ENCODE data around the gene ABCA6. TPM values are rescaled to one million over a fixed set of nuclear protein-coding genes. Genes with fewer than 3 reads are reported as not detected.

The ABCA6 gene
- total and polyA plus RNA-seq, 2 of the 13 experiments (the other 11 are each of a cell fraction or from before 2014, with no cell fraction given): 0.05 to 0.11 TPM

DNA sequence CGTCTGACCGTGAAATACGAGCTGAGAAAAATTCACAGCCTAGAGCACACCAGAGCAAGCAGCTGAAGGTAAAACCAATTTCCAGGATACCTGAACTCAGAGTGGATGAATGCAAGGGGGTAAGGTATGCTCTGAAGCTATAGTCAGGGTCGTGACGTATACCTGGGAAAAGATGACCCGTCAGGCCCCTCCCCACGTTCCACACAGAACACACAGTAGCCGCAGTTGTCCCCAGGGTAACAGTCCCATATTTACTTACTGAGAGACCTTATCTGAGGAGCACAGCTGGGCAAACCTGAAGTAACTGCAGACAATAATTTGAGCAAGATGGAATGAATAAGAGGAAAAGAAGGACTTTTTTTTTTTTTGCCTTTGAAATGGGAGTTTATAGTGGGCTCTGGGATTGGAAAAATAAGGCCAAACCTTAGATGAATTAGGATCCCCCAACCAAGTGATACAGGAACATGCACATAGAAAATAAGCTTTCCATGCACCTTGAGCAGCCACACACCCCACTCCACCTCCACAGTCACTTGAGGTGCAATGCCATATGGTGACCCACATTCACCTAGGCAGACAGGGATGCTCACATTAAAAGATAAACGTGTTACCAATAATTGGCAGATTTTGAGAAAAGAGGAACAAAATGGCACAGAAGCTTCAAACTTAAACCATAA, 38.0 kb downstream of the ABCA6 start (continued):
- TF ChIP-seq, protein P1, sequence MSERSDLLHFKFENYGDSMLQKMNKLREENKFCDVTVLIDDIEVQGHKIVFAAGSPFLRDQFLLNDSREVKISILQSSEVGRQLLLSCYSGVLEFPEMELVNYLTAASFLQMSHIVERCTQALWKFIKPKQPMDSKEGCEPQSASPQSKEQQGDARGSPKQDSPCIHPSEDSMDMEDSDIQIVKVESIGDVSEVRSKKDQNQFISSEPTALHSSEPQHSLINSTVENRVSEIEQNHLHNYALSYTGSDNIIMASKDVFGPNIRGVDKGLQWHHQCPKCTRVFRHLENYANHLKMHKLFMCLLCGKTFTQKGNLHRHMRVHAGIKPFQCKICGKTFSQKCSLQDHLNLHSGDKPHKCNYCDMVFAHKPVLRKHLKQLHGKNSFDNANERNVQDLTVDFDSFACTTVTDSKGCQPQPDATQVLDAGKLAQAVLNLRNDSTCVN (CRISPR knock-in tag; IDR thresholded peaks at IDR 0.05; ENCODE audit: borderline replicate concordance): no peak
- TF ChIP-seq, protein P2, sequence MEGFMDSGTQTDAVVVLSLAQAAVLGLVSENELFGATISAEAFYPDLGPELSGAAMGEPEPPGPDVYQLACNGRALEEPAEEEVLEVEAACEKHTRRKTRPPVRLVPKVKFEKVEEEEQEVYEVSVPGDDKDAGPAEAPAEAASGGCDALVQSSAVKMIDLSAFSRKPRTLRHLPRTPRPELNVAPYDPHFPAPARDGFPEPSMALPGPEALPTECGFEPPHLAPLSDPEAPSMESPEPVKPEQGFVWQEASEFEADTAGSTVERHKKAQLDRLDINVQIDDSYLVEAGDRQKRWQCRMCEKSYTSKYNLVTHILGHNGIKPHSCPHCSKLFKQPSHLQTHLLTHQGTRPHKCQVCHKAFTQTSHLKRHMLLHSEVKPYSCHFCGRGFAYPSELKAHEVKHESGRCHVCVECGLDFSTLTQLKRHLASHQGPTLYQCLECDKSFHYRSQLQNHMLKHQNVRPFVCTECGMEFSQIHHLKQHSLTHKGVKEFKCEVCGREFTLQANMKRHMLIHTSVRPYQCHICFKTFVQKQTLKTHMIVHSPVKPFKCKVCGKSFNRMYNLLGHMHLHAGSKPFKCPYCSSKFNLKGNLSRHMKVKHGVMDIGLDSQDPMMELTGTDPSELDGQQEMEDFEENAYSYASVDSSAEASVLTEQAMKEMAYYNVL (CRISPR knock-in tag; IDR thresholded peaks at IDR 0.05; ENCODE audit: borderline replicate concordance): no peak
- TF ChIP-seq FOXA3 (CRISPR knock-in tag; IDR thresholded peaks at IDR 0.05) (peak; percentile 69; the same call in 1 of the 2 replicates), NR2C2 (CRISPR knock-in tag; IDR thresholded peaks at IDR 0.05; ENCODE audit: borderline replicate concordance) (no peak), ONECUT2 (CRISPR knock-in tag; IDR thresholded peaks at IDR 0.05) (no peak), CBFB (CRISPR knock-in tag; IDR thresholded peaks at IDR 0.05) (no peak)
- TF ChIP-seq, protein P3, sequence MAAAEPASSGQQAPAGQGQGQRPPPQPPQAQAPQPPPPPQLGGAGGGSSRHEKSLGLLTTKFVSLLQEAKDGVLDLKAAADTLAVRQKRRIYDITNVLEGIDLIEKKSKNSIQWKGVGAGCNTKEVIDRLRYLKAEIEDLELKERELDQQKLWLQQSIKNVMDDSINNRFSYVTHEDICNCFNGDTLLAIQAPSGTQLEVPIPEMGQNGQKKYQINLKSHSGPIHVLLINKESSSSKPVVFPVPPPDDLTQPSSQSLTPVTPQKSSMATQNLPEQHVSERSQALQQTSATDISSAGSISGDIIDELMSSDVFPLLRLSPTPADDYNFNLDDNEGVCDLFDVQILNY (CRISPR knock-in tag; conservative IDR thresholded peaks at IDR 0.05): no peak

DNA sequence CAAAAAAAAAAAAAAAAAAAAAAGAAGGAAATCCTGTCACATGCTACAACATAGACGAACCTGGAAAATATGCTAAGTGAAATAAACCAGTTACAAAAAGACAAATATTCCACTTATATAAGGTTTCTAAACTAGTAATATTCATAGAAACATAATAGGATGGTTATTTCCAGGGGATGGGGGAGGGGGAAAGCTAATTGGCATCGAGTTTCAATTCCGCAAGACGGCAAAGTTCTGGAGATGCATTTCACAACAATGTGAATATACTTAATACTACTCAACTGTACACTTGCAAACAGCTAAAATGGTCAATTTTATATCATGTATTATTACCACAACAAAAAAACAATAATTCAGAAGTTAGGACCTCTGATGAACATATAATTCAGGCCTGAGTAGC, 43.1 kb downstream of the ABCA6 start:
- ATAC-seq (no peak), DNase-seq (ENCODE audit: low spot score) (no peak), FAIRE-seq (no peak)
- Histone ChIP-seq H2AFZ (ENCODE audit: low read length) (no peak overlapping the region), H3K79me2 (ENCODE audit: insufficient read depth, low read length) (no peaks in the 10 kb centered on the region), H3K4me1 (ENCODE audit: insufficient read depth, low read length) (peaks cover 18% of the 10 kb centered on the region), H3K4me3 (replicated peaks in 1 of 3; ENCODE audit: insufficient read depth in 1 of 3, low read depth in 2 of 3, low read length in 3 of 3) (no peak overlapping the region), H3K36me3 (replicated peaks in 1 of 2; ENCODE audit: control insufficient read depth in 1 of 2, insufficient read depth in 2 of 2, low read length in 2 of 2) (no peaks in the 10 kb centered on the region), H3K9me3 (ENCODE audit: low read length) (no peaks in the 10 kb centered on the region), H3K27me3 (ENCODE audit: control insufficient read depth in 1 of 2, insufficient read depth in 2 of 2, low read length in 2 of 2) (no peaks in the 10 kb centered on the region), H4K20me1 (ENCODE audit: insufficient read depth, low read length) (no peaks in the 10 kb centered on the region), H3K4me2 (ENCODE audit: low read depth, low read length) (no peak overlapping the region), H3K9ac (ENCODE audit: insufficient read depth, low read depth, low read length) (no peak overlapping the region), H3K27ac (ENCODE audit: extremely low read length, insufficient read depth, low read length) (no peak overlapping the region)
- BruUV-seq (replicated peaks): no TSS peak
- in situ Hi-C loops (cut with HindIII; ENCODE audit: extremely low pct_ligation_motif_present, low pct_unique_long_range_greater_than_20kb): no loop called here
- POLR2A ChIA-PET: no interaction called here
- intact Hi-C loops (cut with micrococcal nuclease; ENCODE audit: unreplicated experiment): no loop called here
- 73% methylated on average over 4 of the region's 4 CpGs for WGBS (ENCODE audit: low lambda C conversion rate)
- CTCF ChIA-PET (ENCODE audit: low intra/inter-chr PET ratio, low total read pairs): no interaction called here
- TF ChIP-seq TEAD3 (CRISPR knock-in tag; optimal IDR thresholded peaks at IDR 0.05; ENCODE audit: borderline replicate concordance): no peak
- TF ChIP-seq SNAPC2 (CRISPR knock-in tag; IDR thresholded peaks at IDR 0.05): no peak
- no peak for TF ChIP-seq IKZF1 (IDR thresholded peaks at IDR 0.05)
- TF ChIP-seq, protein P4, sequence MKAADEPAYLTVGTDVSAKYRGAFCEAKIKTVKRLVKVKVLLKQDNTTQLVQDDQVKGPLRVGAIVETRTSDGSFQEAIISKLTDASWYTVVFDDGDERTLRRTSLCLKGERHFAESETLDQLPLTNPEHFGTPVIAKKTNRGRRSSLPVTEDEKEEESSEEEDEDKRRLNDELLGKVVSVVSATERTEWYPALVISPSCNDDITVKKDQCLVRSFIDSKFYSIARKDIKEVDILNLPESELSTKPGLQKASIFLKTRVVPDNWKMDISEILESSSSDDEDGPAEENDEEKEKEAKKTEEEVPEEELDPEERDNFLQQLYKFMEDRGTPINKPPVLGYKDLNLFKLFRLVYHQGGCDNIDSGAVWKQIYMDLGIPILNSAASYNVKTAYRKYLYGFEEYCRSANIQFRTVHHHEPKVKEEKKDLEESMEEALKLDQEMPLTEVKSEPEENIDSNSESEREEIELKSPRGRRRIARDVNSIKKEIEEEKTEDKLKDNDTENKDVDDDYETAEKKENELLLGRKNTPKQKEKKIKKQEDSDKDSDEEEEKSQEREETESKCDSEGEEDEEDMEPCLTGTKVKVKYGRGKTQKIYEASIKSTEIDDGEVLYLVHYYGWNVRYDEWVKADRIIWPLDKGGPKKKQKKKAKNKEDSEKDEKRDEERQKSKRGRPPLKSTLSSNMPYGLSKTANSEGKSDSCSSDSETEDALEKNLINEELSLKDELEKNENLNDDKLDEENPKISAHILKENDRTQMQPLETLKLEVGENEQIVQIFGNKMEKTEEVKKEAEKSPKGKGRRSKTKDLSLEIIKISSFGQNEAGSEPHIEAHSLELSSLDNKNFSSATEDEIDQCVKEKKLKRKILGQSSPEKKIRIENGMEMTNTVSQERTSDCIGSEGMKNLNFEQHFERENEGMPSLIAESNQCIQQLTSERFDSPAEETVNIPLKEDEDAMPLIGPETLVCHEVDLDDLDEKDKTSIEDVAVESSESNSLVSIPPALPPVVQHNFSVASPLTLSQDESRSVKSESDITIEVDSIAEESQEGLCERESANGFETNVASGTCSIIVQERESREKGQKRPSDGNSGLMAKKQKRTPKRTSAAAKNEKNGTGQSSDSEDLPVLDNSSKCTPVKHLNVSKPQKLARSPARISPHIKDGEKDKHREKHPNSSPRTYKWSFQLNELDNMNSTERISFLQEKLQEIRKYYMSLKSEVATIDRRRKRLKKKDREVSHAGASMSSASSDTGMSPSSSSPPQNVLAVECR (CRISPR knock-in tag; IDR thresholded peaks at IDR 0.05; ENCODE audit: borderline replicate concordance): no peak
- TF ChIP-seq GATAD2A (CRISPR knock-in tag; IDR thresholded peaks at IDR 0.05): no peak
- TF ChIP-seq ZNF569 (CRISPR knock-in tag; IDR thresholded peaks at IDR 0.05; ENCODE audit: borderline replicate concordance): no peak
- TF ChIP-seq ZNF556 (CRISPR knock-in tag; IDR thresholded peaks at IDR 0.05; ENCODE audit: borderline replicate concordance): no peak

Data from HepG2 (cell line).